ENCODE measurements around the gene C2orf15. TPM values are rescaled to one million over a fixed set of nuclear protein-coding genes. Genes with fewer than 3 reads are reported as not detected.

Gene C2orf15
- total and polyA plus RNA-seq, 9 of the 15 experiments (the other 6 are each of a cell fraction or from before 2014, with no cell fraction given) = 0.04 to 0.27 (median 0.15) TPM; not detected in 1

- TF ChIP-seq TOE1 (IDR thresholded peaks at IDR 0.05; ENCODE audit: borderline replicate concordance) (peak; percentile 98), TOE1 (CRISPR knock-in tag; IDR thresholded peaks at IDR 0.05; ENCODE audit: borderline replicate concordance, low read depth) (no peak), THRAP3 (IDR thresholded peaks at IDR 0.05; ENCODE audit: borderline replicate concordance) (no peak), SAFB (IDR thresholded peaks at IDR 0.05; ENCODE audit: borderline replicate concordance, low read depth, low read length) (no peak), TCF3 (CRISPR knock-in tag; IDR thresholded peaks at IDR 0.05) (no peak), NR0B1 (IDR thresholded peaks at IDR 0.05; ENCODE audit: partially characterized antibody) (no peak), CBFB (CRISPR knock-in tag; IDR thresholded peaks at IDR 0.05) (no peak), MYC (IDR thresholded peaks at IDR 0.05; ENCODE audit: low read depth, low read length) (peak; percentile 85), MYC (CRISPR knock-in tag; IDR thresholded peaks at IDR 0.05; ENCODE audit: borderline replicate concordance, low read depth) (no peak), KDM2B (CRISPR knock-in tag; IDR thresholded peaks at IDR 0.05) (no peak), FUS (optimal IDR thresholded peaks at IDR 0.05; ENCODE audit: low read depth, low read length) (no peak), TBL1XR1 (IDR thresholded peaks at IDR 0.05; ENCODE audit: low read length in 2 of 2) (peak; percentile 67 to 74; a peak in 2 of 4 replicates), IRF2 (CRISPR knock-in tag; IDR thresholded peaks at IDR 0.05) (no peak), GABPA (tag; conservative IDR thresholded peaks at IDR 0.05; ENCODE audit: low read depth) (peak; percentile 97), PREB (CRISPR knock-in tag; IDR thresholded peaks at IDR 0.05) (no peak), SMC3 (conservative IDR thresholded peaks at IDR 0.05; ENCODE audit: insufficient read depth, low read depth, low read length) (no peak), NCOR1 (IDR thresholded peaks at IDR 0.05) (no peak; the same call in 1 of the 2 replicates), ZEB2 (IDR thresholded peaks at IDR 0.05) (peak; percentile 98), ZNF134 (CRISPR knock-in tag; conservative IDR thresholded peaks at IDR 0.05) (no peak)
- TF ChIP-seq, protein P1, sequence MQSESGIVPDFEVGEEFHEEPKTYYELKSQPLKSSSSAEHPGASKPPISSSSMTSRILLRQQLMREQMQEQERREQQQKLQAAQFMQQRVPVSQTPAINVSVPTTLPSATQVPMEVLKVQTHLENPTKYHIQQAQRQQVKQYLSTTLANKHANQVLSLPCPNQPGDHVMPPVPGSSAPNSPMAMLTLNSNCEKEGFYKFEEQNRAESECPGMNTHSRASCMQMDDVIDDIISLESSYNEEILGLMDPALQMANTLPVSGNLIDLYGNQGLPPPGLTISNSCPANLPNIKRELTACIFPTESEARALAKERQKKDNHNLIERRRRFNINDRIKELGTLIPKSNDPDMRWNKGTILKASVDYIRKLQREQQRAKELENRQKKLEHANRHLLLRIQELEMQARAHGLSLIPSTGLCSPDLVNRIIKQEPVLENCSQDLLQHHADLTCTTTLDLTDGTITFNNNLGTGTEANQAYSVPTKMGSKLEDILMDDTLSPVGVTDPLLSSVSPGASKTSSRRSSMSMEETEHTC (IDR thresholded peaks at IDR 0.05) = peak; percentile 60; the same call in 1 of the 2 replicates
- TF ChIP-seq, protein P2, sequence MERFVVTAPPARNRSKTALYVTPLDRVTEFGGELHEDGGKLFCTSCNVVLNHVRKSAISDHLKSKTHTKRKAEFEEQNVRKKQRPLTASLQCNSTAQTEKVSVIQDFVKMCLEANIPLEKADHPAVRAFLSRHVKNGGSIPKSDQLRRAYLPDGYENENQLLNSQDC (CRISPR knock-in tag; IDR thresholded peaks at IDR 0.05) = 0 out of 2 replicates have a peak, but pooled peaks have one; percentile 7
- TF ChIP-seq, protein P3, sequence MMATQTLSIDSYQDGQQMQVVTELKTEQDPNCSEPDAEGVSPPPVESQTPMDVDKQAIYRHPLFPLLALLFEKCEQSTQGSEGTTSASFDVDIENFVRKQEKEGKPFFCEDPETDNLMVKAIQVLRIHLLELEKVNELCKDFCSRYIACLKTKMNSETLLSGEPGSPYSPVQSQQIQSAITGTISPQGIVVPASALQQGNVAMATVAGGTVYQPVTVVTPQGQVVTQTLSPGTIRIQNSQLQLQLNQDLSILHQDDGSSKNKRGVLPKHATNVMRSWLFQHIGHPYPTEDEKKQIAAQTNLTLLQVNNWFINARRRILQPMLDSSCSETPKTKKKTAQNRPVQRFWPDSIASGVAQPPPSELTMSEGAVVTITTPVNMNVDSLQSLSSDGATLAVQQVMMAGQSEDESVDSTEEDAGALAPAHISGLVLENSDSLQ (IDR thresholded peaks at IDR 0.05) = peak; percentile 44
Observed at GRCh38 chr2:99180755-99181623, 39.5 kb downstream of the C2orf15 start, which contains the start of the genes MITD1 and MRPL30 (continued).
